Liver (tissue), 3 donors: ENCODE data around the gene CACHD1.

Source experiments
- ATF3 ChIP-seq: IDR thresholded peaks from 2 replicates; pipeline ENCODE4 v1.6.1; 2016; ENCODE audit warnings: antibody characterized with exemption
- CTCF ChIP-seq: fragments of 150-350 bp; IDR thresholded peaks from 2 replicates; pipeline ENCODE4 v1.5.1; 2017; ENCODE audit warnings: improper control_type of control experiment, low read depth, low read length; ENCODE audit not compliant: missing input control
- EGR1 ChIP-seq, 2 donors: IDR thresholded peaks; 2 replicates each; pipeline ENCODE4 v1.6.1; 2016 to 2018; ENCODE audit warnings: antibody characterized with exemption in 2 of 2, low read depth in 2 of 2
- FOXA1 ChIP-seq: IDR thresholded peaks from 2 replicates; pipeline ENCODE4 v1.6.1; 2016; ENCODE audit warnings: antibody characterized with exemption
- GABPA ChIP-seq, 2 donors: IDR thresholded peaks in 1 of 2; conservative IDR thresholded peaks in 1 of 2; 2 replicates each; pipeline ENCODE4 v1.6.1; 2016; ENCODE audit warnings: antibody characterized with exemption in 2 of 2, mild to moderate bottlenecking in 1 of 2, moderate library complexity in 1 of 2
- HNF4A ChIP-seq, 2 donors: conservative IDR thresholded peaks; 2 replicates each; pipeline ENCODE4 v1.6.1; 2016; ENCODE audit warnings: antibody characterized with exemption in 2 of 2, mild to moderate bottlenecking in 2 of 2
- MAX ChIP-seq: IDR thresholded peaks from 2 replicates; pipeline ENCODE4 v1.6.1; 2016; ENCODE audit warnings: antibody characterized with exemption
- RAD21 ChIP-seq, 2 donors: IDR thresholded peaks; 2 replicates each; pipeline ENCODE4 v1.6.1; 2016; ENCODE audit warnings: antibody characterized with exemption in 2 of 2, mild to moderate bottlenecking in 2 of 2
- SP1 ChIP-seq: IDR thresholded peaks from 2 replicates; pipeline ENCODE4 v1.6.1; 2018; ENCODE audit warnings: antibody characterized with exemption, mild to moderate bottlenecking
- YY1 ChIP-seq: IDR thresholded peaks from 2 replicates; pipeline ENCODE4 v1.6.1; 2016; ENCODE audit warnings: antibody characterized with exemption, mild to moderate bottlenecking
- ZBTB33 ChIP-seq: IDR thresholded peaks from 2 replicates; pipeline ENCODE4 v1.6.1; 2016; ENCODE audit warnings: antibody characterized with exemption
- TF ChIP-seq, protein P1 (sequence below): IDR thresholded peaks from 2 replicates; pipeline ENCODE4 v1.6.1; 2016; ENCODE audit warnings: antibody characterized with exemption, mild to moderate bottlenecking
- donor health status: healthy.
- donor health status: healthy.

- TF ChIP-seq ATF3 = no peak
- no peak for TF ChIP-seq CTCF
- TF ChIP-seq, protein P1, sequence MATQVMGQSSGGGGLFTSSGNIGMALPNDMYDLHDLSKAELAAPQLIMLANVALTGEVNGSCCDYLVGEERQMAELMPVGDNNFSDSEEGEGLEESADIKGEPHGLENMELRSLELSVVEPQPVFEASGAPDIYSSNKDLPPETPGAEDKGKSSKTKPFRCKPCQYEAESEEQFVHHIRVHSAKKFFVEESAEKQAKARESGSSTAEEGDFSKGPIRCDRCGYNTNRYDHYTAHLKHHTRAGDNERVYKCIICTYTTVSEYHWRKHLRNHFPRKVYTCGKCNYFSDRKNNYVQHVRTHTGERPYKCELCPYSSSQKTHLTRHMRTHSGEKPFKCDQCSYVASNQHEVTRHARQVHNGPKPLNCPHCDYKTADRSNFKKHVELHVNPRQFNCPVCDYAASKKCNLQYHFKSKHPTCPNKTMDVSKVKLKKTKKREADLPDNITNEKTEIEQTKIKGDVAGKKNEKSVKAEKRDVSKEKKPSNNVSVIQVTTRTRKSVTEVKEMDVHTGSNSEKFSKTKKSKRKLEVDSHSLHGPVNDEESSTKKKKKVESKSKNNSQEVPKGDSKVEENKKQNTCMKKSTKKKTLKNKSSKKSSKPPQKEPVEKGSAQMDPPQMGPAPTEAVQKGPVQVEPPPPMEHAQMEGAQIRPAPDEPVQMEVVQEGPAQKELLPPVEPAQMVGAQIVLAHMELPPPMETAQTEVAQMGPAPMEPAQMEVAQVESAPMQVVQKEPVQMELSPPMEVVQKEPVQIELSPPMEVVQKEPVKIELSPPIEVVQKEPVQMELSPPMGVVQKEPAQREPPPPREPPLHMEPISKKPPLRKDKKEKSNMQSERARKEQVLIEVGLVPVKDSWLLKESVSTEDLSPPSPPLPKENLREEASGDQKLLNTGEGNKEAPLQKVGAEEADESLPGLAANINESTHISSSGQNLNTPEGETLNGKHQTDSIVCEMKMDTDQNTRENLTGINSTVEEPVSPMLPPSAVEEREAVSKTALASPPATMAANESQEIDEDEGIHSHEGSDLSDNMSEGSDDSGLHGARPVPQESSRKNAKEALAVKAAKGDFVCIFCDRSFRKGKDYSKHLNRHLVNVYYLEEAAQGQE = no peak
- no peak for TF ChIP-seq EGR1 (IDR thresholded peaks at IDR 0.05; ENCODE audit: low read depth in 2 of 2)
- TF ChIP-seq SP1 = no peak
- no peak for TF ChIP-seq MAX
- TF ChIP-seq YY1 = no peak
- no peak for TF ChIP-seq ZBTB33
- no peak for TF ChIP-seq FOXA1
- no peak for TF ChIP-seq HNF4A (conservative IDR thresholded peaks at IDR 0.05)
- TF ChIP-seq GABPA (IDR thresholded peaks at IDR 0.05 in 1 of 2, conservative IDR thresholded peaks at IDR 0.05 in 1 of 2) = no peak
- TF ChIP-seq RAD21 (IDR thresholded peaks at IDR 0.05) = no peak
These were observed 30.0 kb downstream of the CACHD1 start for GRCh38 chr1:64499966-64500365.
